Fibroblast of gingiva (primary cell): ENCODE measurements around the gene WDR12.
"Not testable (repeated sequence)": the region's sequence is repeated elsewhere in the genome, so short reads cannot be mapped to it uniquely, and the experiment has no call there.

Experiments
- DNase-seq: peaks from one replicate; pipeline ENCODE4 v3.0.0-alpha.2; 2011; ENCODE audit warnings: low read depth

Gene WDR12

DNA sequence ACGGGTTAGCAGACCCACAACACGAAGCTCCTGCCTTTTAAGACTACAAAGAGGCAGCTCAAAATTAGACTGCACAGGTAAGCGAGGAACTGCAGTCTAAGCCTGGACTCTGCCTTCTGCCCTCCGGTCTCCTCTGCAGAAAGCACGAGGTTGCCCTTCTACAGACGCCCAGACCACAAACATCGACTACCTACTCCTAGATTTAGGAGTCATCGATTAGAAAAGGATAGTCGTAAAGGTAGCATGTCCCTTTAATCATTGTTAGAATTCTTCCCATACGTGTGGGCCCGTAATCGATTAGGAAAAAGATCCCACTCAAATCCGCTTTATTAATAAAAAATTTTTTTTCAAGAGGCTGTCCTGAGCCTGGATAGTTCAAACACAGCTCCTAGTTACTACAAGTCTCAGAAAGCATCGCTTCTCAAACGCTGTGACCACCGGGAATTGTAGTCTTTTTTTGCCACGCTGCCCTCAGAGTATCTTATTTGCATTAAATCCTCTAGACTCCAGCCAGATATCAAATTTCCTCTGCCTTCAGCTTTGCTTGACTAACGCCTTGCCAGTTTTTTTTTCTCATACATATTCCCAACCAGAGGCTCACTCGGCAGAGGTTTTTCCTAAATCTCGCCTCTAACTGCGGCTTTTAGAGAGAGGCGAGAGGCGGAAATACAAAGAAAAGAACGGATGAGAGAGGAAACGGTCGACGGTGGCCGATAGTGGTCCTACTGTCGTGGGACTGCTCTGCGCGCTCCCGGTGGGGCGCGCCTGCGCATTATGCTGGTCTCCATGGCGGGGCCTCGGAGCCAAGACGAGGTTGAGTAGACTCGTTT, at the start of gene WDR12, which contains the start of gene CARF:
TSS of gene WDR12 (minus strand) at position 162 of the 830 bp plus-strand sequence. CDS start 197 bp downstream, outside the sequence.
TSS of gene CARF (plus strand) at position 764 of the 830 bp plus-strand sequence. CDS start 29,628 bp downstream, outside the sequence.
- DNase-seq: peak; percentile 91

DNA sequence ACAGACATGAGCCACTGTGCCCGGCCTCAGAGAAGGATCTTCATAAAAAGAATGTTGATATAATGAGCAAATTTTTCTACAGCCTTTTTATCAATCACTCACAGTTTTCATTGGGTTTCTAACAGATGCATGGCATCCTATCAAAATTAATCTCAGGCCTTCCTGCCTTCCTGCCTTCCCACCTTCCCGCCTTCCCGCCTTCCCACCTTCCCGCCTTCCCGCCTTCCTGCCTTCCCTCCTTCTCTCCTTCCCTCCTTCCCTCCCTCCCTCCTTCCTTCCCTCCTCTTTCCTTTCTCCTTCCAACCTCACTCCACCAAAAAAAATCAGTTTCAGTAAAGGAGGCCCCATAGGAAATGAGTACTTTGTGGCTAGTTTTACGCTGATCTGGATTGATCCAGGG, 49.1 kb upstream of the WDR12 start:
- no peak for DNase-seq

DNA sequence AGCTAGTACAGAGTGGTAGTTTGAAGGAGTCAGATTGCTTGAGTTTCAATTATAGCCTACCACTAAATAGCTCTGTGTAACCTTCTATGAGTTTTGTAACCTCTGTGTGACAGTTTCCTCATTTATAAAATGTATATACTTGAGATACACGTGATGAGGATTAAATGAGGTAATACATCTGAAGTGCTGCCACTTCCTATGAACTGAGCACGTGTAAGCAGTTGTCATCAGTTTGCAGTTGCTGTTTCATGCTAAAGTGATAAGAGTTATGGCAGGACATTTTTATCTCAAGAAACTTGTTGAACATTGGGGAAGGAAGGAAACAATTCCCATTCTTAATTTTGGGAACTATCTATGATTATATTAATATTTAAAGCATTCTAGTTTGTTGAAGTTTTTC, 39.1 kb upstream of the WDR12 start:
- no peak for DNase-seq

DNA sequence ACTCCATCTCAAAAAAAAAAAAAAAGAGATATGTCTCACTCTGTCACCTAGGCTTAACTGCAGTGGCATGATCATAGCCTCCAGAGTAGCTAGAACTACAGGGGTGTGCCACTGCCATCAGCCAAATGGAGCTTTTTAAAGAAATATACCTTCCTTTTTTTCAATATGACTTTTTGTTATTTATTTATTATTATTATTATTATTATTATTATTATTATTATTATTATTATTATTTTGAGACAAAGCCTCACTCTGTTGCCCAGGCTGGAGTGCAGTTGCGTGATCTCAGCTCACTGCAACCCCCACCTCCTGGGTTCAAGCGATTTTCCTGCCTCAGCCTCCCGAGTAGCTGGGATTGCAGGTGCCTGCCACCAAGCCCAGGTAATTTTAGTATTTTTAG, 37.9 kb upstream of the WDR12 start:
- DNase-seq: not testable (repeated sequence)

DNA sequence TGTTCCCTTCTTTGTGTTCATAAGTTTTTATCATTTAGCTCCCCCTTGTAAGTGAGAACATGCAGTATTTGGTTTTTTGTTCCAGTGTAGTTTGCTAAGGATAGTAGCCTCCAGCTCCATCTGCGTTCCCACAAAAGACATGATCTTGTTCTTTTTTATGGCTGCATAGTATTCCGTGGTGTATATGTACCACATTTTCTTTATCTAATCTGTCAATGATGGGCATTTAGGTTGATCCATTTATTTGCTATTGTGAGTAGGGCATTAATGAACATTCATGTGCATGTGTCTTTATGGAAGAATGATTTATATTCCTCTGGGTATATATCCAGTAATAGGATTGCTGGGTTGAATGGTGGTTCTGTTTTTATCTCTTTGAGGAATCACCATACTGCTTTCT, 34.0 kb upstream of the WDR12 start:
- no peak for DNase-seq

DNA sequence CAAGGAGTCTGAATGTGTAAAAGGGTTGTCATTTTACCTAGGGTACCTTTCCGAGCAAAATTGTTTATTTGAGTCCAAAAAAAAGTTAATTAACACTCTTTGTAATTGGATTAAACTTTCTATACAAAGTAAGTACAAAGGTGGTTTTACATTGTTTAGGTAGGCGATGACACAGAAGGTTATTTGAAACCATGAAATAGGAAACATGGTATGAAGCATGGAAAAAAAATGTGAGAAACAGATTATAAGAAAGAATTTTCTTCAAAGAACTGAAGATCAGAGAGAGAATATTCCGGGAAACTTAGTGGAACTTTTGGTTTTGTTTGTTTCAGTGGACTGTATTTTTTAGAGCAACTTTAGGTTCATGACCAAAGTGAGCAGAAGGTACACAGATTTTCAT, 33.3 kb upstream of the WDR12 start:
- no peak for DNase-seq

DNA sequence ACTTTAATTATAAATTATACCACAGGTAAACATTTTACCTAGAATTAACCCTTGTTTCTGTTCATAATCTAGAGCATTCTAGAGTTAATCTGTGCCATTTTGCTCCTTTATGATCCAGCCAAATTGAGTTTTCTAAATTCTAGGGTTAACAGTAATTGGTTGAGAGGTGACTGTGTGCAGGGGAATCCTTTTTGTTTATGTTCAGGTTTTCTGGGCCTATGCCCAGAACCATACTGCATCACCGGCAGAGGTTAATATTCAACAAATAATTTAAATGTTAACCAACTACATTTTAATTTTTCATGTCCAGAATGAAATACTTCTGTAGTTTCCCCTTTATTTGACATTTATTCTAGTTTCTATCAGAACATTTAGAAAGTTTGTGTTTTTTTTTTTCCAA, 32.9 kb upstream of the WDR12 start:
- peak; percentile 6 for DNase-seq

DNA sequence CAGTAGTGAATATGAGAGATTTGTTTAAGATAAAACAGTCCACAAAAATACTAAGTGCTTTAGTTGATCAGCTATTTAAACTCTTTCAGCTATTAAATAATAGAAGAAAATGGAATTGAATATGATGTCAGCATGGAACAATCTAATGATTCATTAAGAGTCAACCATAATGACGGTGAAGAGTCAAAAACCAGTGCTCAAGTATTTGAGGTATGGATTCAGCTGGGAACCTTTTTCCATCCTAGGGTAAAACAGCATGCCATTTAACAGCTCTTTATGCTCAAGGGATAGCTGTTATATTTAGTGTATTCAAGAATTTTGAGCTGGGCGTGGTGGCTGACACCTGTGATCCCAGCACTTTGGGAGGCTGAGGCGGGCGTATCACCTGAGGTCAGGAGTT, 30.3 kb upstream of the WDR12 start:
- DNase-seq: no peak

DNA sequence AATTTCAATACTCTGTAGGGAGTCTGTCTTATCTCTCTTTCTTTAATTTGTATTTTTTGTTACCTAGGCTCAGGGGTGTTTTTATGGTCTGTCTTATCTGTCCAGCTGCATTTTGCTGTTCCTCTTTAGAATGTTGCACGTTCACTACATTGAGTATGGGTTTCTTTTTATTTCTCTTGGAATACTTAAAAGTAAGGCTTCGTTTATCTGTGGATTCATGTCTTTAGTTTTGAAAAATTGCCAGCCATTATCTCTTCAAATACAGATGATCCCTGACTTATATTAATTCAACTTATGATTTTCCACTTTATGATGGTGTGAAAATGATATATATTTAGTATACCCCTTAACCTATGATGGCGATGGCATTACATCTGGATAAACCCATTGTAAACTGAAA, 27.5 kb upstream of the WDR12 start:
- DNase-seq: no peak

DNA sequence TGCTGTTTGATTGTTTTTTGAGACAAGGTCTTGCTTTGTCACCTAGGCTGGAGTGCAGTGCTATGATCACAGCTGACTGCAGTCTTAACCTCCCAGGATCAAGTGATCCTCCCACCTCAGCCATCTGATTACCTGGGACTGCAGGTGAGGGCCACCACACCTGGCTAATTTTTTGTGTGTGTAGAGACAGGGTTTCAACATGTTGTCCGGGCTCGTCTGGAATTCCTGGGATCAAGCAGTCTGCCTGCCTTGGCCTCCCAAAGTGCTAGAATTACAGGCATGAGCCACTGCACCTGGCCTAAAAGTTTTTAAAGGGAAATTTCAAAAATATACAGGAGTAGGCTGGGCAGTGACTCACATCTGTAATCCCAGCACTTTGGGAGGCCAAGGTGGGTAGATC, 23.0 kb upstream of the WDR12 start:
- DNase-seq: no peak

DNA sequence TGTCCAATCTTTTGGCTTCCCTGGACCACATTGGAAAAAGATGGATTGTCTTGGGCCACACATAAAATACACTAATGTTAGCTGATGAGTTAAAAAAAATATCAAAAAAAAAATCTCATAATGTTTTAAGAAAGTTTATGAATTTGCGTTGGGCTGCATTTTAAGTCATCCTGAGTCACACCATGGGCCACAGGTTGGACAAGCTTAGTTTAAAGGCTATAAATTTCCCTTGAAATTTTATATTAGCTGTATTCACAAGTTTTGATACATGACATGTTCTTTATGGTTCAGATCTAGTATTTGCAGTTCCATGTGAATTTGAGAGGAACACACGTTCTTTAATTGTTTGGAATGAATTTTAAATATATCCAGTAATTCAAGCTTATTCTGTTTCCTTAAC, 22.5 kb upstream of the WDR12 start:
- no peak for DNase-seq

DNA sequence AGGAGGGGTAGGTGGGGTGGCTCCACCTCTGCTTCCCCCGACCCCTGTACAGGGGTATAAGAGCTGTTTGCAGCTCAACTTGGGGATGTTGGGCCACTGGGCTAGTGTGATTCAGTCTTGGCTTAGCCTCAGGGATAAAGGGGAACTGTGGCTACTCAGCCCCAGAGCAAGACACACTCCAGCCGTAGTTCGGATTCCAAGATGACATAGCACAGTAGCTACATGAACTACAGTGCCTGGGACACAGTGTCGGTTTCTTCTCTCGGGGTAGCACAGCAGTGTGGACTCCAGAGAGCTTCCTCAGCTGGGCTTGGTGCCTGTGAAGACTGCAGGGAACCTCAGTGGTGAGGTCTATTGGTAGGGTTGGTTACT, 21.7 kb upstream of the WDR12 start:
- no peak for DNase-seq

DNA sequence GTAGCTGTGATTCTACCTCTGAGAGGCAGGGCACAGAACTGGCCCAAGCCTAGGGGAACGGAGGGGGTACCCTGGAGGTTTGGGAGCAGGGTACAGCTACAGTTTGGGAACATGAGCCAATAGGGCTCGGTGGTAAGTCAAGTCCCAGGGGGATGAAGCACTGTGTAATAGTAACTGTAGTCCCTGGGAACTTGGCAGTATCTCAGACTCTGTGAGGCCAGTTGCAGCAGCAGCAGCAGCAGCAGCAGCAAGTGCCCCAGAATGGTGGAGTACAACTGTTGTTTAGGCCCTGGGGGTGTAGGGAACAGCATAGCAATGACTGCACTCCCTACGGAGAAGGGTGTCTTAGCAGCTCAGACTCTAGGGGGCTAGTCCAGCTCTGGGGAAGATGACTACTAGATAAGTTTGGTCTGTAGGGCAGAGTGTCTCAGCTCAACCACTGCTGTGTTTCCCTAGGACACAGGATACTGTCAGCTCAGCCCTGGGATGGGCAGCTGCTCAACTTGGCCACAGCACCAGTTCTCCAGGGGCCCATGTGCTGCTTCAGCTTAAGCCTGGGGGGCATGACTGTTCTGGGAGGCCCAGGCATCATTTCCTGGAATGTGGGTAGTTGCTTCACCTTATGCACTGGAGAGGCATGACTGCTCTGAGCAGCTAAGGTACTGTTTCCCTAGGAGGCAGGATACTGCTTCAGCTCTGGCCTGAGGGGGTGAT, 21.1 kb upstream of the WDR12 start:
- peak; percentile 94 for DNase-seq

DNA sequence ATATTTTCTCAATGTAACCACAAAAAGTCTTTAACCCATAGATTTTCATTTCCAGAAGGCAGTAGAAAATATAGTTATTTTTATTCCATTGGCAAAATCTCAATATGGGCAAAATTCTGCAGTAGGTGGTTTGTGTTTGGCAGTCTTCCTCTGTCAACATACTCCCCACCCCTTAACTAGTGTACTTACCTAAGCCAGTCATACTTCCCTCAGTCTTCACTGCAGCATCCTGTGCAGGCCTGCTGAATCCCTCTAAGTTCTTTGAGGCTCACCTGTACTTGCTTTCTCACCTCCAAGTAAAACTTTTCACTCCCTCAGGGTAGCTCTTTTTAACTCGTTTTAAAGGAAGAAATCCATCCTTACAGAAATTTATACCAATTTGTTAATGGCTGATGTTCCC, 7.4 kb upstream of the WDR12 start:
- DNase-seq: no peak

DNA sequence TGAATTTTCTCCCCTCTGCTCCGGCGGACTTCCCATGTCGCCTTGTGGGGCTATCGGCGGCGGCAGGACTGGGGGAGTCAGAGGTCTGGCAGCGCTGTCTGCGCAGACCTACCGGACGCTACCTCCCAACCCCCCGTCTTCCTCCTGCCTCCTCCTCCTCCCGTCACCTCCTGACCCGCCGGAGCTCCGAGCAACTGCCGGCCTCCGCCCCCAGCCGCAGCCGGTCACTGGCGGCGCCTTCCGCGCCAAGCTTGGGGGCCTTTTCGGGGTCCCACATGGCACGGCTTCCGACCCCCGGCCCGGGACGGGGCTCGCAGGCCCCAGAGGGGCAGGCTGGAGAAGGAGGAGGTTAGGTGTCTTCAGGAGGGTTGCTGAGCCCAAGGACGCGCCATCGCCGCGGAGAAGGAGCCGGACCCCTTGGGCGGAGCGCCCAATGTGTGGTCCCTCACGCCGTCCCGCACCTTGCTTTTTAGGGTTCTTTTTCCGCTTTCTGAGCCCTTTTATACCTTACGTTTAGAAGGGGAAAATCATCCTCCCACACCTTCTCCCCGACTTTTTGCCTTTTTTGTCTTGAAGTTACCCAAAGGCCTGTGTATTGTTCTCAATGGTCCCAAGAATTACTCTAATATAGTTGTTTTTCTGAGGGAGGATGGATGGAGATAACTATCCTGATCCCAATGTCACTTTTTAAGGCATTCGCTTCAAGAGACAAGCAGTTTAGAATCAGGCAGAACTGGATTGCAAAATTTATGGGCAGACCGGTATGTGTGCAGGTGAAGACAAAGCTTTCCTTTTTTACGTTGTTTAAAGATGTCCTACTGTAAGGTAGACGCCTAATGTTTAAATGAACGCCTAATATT, 1.1 kb upstream of the WDR12 start:
- DNase-seq: not testable (repeated sequence)

DNA sequence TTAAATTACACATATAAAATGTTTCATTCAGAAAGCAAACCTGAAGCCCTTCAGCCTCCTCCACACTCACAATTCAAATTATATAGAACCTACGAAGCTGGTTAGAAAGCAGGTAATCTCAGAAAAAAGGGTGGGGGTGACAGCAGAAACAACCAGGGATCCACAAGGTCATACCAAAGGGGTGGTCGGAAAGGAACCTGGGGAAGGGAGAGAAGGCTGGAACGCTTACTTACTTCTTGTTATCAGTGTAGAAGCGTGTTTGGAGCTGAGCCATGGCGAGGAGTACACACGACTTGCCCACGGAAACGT, 316 bp downstream of the WDR12 start:
- no peak for DNase-seq

DNA sequence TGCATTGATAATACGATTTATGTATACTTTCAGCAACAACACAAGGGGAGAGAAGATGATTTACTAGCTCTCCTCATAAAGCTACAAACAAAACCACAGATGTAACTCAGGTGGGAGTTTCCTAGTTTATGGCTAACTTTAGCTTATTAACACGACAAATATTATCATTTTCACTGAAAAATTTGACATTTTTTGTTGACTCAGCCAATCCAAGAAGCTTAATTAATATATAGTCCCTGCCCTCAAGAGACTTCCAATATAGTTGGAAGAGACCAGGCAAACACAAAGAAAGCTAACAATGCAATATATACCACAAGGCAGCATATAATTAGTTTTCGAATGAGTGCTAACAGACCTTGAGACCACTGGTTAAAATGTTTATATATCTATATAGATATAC, 775 bp downstream of the WDR12 start:
- no peak for DNase-seq

DNA sequence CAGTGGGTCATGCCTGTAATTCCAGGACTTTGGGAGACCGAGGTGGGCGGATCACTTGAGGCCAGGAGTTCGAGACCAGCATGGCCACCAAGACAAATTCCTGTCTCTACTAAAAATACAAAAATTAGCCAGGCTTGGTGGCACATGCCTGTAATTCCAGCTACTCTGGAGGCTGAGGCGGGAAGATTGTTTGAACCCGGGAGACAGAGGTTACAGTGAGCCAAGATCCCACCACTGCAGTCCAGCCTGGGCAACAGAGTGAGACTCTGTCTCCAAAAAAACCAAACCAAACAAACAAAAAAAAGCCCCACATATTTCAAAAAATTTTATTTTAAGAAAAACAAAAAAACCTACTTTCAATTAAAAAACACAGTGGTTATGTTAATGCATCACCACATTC, 1.2 kb downstream of the WDR12 start:
- not testable (repeated sequence) for DNase-seq

DNA sequence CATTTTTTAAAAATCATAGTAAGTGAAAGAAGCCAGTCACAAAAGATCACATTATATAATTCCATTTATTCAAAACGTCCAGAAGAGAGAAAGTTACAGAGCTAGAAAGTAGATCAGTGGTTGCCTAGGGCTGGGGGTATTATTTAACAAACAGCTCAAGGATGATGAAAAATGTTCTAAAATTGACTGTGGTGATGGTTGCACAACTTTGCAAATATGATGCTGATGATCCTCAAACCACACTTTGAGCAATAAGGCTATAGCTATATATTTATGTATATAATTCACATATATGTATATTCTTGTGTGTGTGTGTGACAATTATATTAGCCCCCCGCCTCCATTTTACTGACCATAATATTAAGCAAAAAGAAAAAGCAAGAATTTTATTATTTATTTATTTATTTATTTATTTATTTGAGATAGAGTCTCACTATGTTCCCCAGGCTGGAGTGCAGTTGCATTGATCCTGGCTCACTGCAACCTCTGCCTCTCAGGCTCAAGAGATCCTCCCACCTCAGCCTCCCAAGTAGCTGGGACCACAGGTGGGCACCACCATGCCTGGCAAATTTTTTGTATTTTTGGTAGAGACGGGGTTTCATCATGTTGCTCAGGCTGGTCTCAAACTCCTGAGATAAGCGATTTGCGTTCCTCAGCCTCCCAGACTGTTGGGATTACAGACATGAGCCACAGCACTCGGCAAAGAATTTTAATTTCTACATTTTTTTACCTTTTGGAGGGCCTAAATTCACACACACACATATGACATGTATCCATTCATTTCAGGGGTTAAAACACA, 1.9 kb downstream of the WDR12 start:
- peak; percentile 56 for DNase-seq

DNA sequence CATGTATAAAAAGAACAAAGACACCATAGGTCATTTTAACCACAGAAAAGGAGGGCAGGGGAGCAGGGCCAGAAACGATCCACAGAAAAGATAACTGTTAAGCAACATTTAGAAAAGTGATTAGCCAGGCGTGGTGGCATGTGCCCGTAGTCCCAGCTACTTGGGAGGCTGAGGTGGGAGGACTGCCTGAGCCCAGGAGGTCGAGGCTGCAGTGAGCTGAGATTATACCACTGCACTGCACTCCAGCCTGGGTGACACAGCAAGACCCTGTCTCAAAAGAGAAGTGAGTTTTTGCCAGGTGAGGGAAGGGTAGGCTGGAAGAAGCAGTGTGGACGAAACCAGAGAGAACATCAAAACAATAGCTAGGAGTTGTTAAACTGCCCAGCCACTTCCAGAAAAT, 3.3 kb downstream of the WDR12 start:
- no peak for DNase-seq

DNA sequence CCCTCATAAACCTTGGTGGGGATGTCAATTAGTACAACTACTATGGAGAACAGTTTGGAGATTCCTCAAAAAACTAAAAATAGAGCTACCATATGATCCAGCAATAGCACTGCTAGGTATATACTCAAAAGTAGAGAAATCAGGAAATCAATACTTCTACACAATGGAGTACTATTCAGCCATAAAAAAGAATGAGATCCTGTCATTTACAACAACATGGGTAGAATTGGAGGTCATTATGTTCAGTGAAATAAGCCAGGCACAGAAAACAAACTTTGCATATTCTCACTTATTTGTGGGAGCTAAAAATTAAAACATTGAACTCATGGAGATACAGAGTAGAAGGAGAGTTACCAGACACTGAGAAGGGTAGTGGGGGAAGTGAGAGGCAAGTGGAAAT, 6.0 kb downstream of the WDR12 start:
- DNase-seq: not testable (repeated sequence)

DNA sequence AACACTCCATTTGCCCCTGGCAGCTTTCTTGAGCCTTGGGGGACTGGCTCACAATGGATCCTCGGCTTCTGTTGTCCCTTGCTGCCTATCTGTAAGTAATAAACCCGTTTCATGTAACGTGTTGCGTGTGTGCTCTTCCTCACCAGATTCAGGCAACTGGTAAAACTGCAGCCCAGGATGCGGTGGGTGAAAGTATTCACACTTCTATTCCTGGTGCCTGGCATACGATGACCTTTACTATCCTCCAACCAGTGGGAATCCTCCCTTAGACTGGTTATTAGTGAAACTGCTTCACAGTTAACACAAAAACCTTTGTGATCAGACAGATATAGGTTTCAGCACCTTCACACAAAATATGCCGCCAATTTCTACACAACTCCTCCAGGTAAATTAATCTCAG, 26.3 kb downstream of the WDR12 start:
- DNase-seq: no peak
